ENCODE measurements around the gene SLC12A9. TPM values are rescaled to one million over a fixed set of nuclear protein-coding genes. Genes with fewer than 3 reads are reported as not detected.

The SLC12A9 gene
- total RNA-seq, 2 experiments from 2014 or later: 24.9 to 26.4 TPM

- ChIA-PET CTCF (interaction anchor here (0.6 to 4.6 kb wide), 14 partner anchors 9 to 467 kb away, joined by 3 to 25 read pairs (median 4); partner anchors contain the start of genes POP7, SLC12A9, SRRT and TRIM56), POLR2A (interaction anchor here (0.6 to 6.2 kb wide), 8 partner anchors 13 to 1895 kb away, joined by 3 to 71 read pairs (median 6); partner anchors contain the start of genes SLC12A9, SRRT and TRIM56)
These were observed 36.7 kb downstream of the SLC12A9 start, which contains the start of gene UFSP1 for GRCh38 chr7:100888988-100889750. Gene UFSP1 (minus strand): TSS chr7:100889715. CDS start chr7:100889271, 444 bp downstream.

- POLR2A ChIA-PET: interaction anchor here (0.6 to 6.2 kb wide), 4 partner anchors 15 to 312 kb away, joined by 3 to 71 read pairs (median 6); partner anchors contain the start of genes SRRT and TRIM56
These were observed 38.4 kb downstream of the SLC12A9 start for GRCh38 chr7:100890653-100891567.

GRCh38 chr7:100891568-100892247 lies 39.2 kb downstream of the SLC12A9 start:
- CTCF ChIA-PET: interaction anchor here (0.6 to 0.8 kb wide), 3 partner anchors 39 to 735 kb away, joined by 3 to 4 read pairs (median 4); partner anchors contain the start of gene SLC12A9
- POLR2A ChIA-PET: interaction anchor here (0.6 to 6.2 kb wide), 3 partner anchors 16 to 311 kb away, joined by 3 to 71 read pairs (median 4); partner anchors contain the start of gene SRRT

More at GRCh38 chr7:100890653-100891567, 38.4 kb downstream of the SLC12A9 start:
- CTCF ChIA-PET: interaction anchor here (0.6 to 1.3 kb wide), 5 partner anchors 7 to 734 kb away, joined by 3 to 8 read pairs (median 4); partner anchors contain the start of gene SLC12A9

GRCh38 chr7:100892364-100893317 lies 40.1 kb downstream of the SLC12A9 start:
- POLR2A ChIA-PET: no interaction called here
- CTCF ChIA-PET: no interaction called here

GRCh38 chr7:100893318-100893895 lies 40.9 kb downstream of the SLC12A9 start:
- CTCF ChIA-PET: no interaction called here

GRCh38 chr7:100893910-100894721 lies 41.6 kb downstream of the SLC12A9 start:
- ChIA-PET CTCF (interaction anchor here (0.6 to 2.2 kb wide), 12 partner anchors 16 to 248 kb away, joined by 3 to 9 read pairs (median 4); partner anchors contain the start of gene TRIM56), POLR2A (no interaction called here)

More at GRCh38 chr7:100893318-100893895, 40.9 kb downstream of the SLC12A9 start:
- POLR2A ChIA-PET: no interaction called here

GRCh38 chr7:100894860-100895700 lies 42.6 kb downstream of the SLC12A9 start:
- POLR2A ChIA-PET: no interaction called here
- CTCF ChIA-PET: interaction anchor here (0.6 to 2.2 kb wide), 15 partner anchors 8 to 247 kb away, joined by 3 to 9 read pairs (median 3); partner anchors contain the start of gene TRIM56

GRCh38 chr7:100895701-100895955 lies 43.1 kb downstream of the SLC12A9 start, which contains the start of gene ACHE:
Gene ACHE (minus strand): TSS chr7:100895888. CDS start chr7:100894232, 1,656 bp downstream.
- POLR2A ChIA-PET: no interaction called here
- CTCF ChIA-PET: interaction anchor here (1.1 to 2.2 kb wide), 3 partner anchors 8 to 189 kb away, joined by 3 to 9 read pairs (median 8); partner anchors contain the start of gene TRIM56

GRCh38 chr7:100895956-100896731 lies 43.6 kb downstream of the SLC12A9 start:
- ChIA-PET POLR2A (no interaction called here), CTCF (interaction anchor here (1.1 to 2.2 kb wide), 3 partner anchors 9 to 189 kb away, joined by 3 to 9 read pairs (median 8); partner anchors contain the start of gene TRIM56)

- ChIA-PET CTCF (interaction anchor here (0.6 to 2.0 kb wide), 2 partner anchors 157 to 162 kb away, joined by 4 to 10 read pairs; no protein-coding TSS in a partner anchor), POLR2A (no interaction called here)
These were observed 44.5 kb downstream of the SLC12A9 start for GRCh38 chr7:100896732-100897608.

- ChIA-PET POLR2A (no interaction called here), CTCF (interaction anchor here (0.6 to 2.0 kb wide), 5 partner anchors 8 to 225 kb away, joined by 3 to 10 read pairs (median 4); partner anchors contain the start of gene UFSP1)
These were observed 45.4 kb downstream of the SLC12A9 start for GRCh38 chr7:100897772-100898454.

GRCh38 chr7:100899432-100899831 lies 46.9 kb downstream of the SLC12A9 start:
- CTCF ChIA-PET: no interaction called here
- POLR2A ChIA-PET: no interaction called here

- CTCF ChIA-PET: interaction anchor here (0.7 to 1.3 kb wide), 4 partner anchors 9 to 427 kb away, joined by 3 to 5 read pairs (median 4); no protein-coding TSS in a partner anchor
- POLR2A ChIA-PET: no interaction called here
These were observed 48.5 kb downstream of the SLC12A9 start for GRCh38 chr7:100900978-100901377.
